AG04450 (cell line): Measurements from ENCODE around the gene CNTN1. TPM values are rescaled to one million over a fixed set of nuclear protein-coding genes. Genes with fewer than 3 reads are reported as not detected.

Experiments used
- CTCF ChIA-PET: fragments of 300-600, 350-600 bp; formaldehyde crosslinking; extraction: SDS; loops from one replicate; lab custom pipeline; 2022; ENCODE audit warnings: antibody characterized with exemption, inconsistent platforms; lab: Charles Lee
- POLR2A ChIA-PET: fragments of 350-600 bp; formaldehyde crosslinking; extraction: SDS; loops from one replicate; lab custom pipeline; 2021; ENCODE audit warnings: antibody characterized with exemption, inconsistent platforms; lab: Yijun Ruan, JAX
- DNase-seq: peaks from one replicate; pipeline ENCODE4 v3.0.0-alpha.2; 2011; ENCODE audit warnings: low read depth, low spot score
- H3K27ac ChIP-seq: one replicate; pipeline ENCODE4 v1.5.1; 2012; ENCODE audit warnings: low read depth, low read length, control low read depth
- H3K27me3 ChIP-seq: one replicate; pipeline ENCODE4 v1.6.0; 2012; ENCODE audit warnings: low read length; ENCODE audit not compliant: control insufficient read depth, insufficient read depth
- H3K4me3 ChIP-seq: 2 replicates; pipeline ENCODE4 v1.5.1; 2011; ENCODE audit warnings: mild to moderate bottlenecking, low read depth, low read length, control low read depth
- H3K9me3 ChIP-seq: 2 replicates; pipeline ENCODE4 v1.5.1; 2012; ENCODE audit warnings: low read length; ENCODE audit not compliant: control insufficient read depth, insufficient read depth
- polyA plus RNA-seq: library from polyadenylated mRNA; depleted of rRNA; stranded (reverse); fragments of >200 nt; gene quantifications from 2 replicates; pipeline ENCODE4 v1.2.3, GENCODE V29; 2011
- TF ChIP-seq, protein P1 (sequence below): IDR thresholded peaks from 2 replicates; pipeline ENCODE4 v1.5.1; 2011; ENCODE audit warnings: low read depth, low read length, control low read depth, inconsistent platforms

The CNTN1 gene
- polyA plus RNA-seq, 1 experiment, result 0.19 TPM

DNA sequence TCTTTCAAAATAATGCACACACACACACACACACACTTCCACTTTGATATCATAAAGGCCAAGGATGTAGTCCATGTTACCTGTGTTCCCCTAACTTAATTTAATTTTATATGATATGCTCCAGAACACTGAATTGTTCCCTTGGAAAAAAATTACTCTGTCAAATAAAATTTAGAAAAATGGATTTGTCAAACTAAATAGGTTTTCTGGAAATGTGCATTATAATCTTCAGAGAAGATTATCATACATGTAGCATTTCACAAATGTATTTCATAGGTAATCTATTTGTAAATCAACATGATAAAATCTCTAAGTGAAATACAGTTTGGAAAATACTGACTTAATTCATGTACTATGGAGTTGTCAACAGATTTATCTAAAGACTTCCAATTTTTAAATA, 68.6 kb downstream of the CNTN1 start:
- ChIA-PET CTCF (no interaction called here), POLR2A (no interaction called here)
- Histone ChIP-seq H3K27me3 (no peaks in the 10 kb centered on the region), H3K4me3 (no peak overlapping the region), H3K9me3 (peaks cover 7% of the 10 kb centered on the region; the same call in 1 of the 2 replicates), H3K27ac (no peak overlapping the region)
- no peak for DNase-seq
- TF ChIP-seq, protein P1, sequence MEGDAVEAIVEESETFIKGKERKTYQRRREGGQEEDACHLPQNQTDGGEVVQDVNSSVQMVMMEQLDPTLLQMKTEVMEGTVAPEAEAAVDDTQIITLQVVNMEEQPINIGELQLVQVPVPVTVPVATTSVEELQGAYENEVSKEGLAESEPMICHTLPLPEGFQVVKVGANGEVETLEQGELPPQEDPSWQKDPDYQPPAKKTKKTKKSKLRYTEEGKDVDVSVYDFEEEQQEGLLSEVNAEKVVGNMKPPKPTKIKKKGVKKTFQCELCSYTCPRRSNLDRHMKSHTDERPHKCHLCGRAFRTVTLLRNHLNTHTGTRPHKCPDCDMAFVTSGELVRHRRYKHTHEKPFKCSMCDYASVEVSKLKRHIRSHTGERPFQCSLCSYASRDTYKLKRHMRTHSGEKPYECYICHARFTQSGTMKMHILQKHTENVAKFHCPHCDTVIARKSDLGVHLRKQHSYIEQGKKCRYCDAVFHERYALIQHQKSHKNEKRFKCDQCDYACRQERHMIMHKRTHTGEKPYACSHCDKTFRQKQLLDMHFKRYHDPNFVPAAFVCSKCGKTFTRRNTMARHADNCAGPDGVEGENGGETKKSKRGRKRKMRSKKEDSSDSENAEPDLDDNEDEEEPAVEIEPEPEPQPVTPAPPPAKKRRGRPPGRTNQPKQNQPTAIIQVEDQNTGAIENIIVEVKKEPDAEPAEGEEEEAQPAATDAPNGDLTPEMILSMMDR, result no peak

DNA sequence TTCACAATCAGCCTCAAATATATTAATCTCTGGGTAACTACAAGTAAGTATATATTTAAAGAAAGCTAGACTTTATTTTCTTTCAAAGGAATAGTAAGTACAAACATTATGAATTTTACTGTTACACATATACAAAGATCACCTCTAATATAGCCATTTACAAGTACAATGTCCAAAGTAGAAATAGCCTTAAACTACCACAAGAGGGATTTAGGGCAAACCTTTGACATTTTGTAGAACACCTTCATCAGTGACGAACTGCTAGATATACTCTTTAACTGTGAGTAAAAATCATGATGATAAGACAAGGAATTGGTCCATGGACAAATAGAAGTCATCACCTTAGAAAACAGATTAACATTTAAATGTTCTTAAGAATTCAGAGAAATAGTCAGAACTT, 69.8 kb downstream of the CNTN1 start:
- Histone ChIP-seq H3K27ac (no peak overlapping the region), H3K4me3 (no peak overlapping the region), H3K27me3 (no peaks in the 10 kb centered on the region), H3K9me3 (peaks cover 7% of the 10 kb centered on the region; the same call in 1 of the 2 replicates)
- TF ChIP-seq, protein P1, result no peak
- POLR2A ChIA-PET, result no interaction called here
- CTCF ChIA-PET, result no interaction called here
- DNase-seq, result no peak

DNA sequence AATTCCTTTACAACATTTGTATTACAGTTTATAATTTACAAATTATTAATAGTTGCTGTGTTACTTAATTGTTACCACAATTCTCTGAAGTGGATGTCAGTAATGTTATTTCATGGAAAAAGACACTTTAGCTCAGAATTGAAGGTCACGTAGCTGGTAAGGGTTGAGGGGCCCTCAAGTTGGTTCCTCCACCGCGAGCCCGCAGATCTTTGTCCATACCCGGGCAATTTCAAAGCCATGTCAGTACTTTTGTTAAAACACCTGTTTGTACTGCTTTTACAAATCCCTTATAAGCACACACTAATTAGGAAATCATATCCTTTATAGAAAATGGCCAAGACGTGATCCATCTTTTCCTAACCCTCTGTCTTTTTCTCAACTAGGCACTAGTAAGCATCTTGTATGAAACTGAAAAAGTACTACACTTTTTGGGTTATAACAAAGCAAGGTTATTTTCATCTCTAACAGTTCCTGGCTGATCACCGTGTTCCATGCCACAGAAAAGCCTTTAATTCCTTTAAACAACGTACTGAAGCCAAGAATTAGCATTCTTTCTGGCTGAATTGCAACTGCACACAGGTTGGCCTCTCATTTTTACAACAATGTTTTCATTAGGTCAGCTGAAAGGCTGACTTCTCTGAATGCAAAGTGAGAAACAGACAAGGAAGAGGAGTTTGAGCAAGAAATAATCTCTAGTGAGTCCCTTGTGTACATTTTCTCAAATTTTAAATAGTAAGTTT, 76.1 kb downstream of the CNTN1 start:
- TF ChIP-seq, protein P1, result no peak
- ChIA-PET CTCF (no interaction called here), POLR2A (no interaction called here)
- DNase-seq, result no peak
- H3K9me3 ChIP-seq, result no peaks in the 10 kb centered on the region; the same call in 1 of the 2 replicates
- H3K4me3 ChIP-seq, result no peak overlapping the region
- H3K27me3 ChIP-seq, result no peaks in the 10 kb centered on the region
- H3K27ac ChIP-seq, result no peak overlapping the region

DNA sequence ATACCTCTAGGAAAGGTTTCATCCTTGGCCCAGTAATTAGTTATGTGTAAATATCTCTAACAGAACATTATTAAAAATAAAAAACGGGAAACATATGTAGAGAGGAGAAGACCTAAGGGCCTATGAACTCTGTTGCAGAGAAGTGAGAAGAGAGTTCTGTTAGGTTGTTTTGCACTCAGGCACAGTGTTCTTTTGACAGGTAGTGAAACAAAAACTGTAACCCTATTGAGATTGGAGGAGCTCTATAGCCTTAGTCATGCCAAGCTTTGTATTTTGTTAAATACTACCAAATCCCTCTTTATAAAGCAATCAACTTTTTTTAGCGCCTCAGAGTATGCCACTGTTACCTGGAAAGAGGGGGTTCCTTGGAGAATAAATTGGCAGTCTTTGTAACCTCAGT, 77.6 kb downstream of the CNTN1 start:
- H3K4me3 ChIP-seq, result no peak overlapping the region
- TF ChIP-seq, protein P1, result no peak
- H3K27ac ChIP-seq, result no peak overlapping the region
- ChIA-PET CTCF (no interaction called here), POLR2A (interaction anchor here (0.6 kb wide), 1 partner anchor 15 kb away, joined by 3 read pairs; no protein-coding TSS in a partner anchor)
- no peak for DNase-seq
- no peaks in the 10 kb centered on the region; the same call in 1 of the 2 replicates for H3K9me3 ChIP-seq
- no peaks in the 10 kb centered on the region for H3K27me3 ChIP-seq

DNA sequence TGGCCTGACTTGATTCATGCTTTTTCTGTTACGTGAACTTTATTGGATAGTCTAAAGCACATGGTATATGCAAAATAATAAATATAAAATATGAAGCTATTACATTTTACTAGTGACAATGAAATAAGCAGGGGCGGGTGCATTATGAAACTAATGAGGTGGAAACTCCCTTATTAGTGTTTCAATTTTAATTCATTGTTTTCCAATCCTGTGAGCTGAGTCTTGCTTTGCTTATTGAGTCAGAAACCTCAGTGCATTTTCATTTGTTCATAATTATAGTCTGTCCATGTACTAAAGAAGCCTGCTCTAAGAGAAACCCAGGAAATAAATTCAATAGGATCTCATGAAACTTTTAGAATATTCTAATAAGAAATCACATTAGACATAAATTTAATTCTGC, 78.5 kb downstream of the CNTN1 start:
- no peak overlapping the region for H3K4me3 ChIP-seq
- H3K27ac ChIP-seq, result no peak overlapping the region
- CTCF ChIA-PET, result no interaction called here
- TF ChIP-seq, protein P1, result no peak
- no peaks in the 10 kb centered on the region for H3K27me3 ChIP-seq
- no peaks in the 10 kb centered on the region; the same call in 1 of the 2 replicates for H3K9me3 ChIP-seq
- DNase-seq, result no peak
- POLR2A ChIA-PET, result no interaction called here
